Measurements from ENCODE around the gene RAB8A.
A peak's percentile ranks its signal among the peaks of the same experiment; 100 is the strongest.
"Not testable (repeated sequence)": the region's sequence is repeated elsewhere in the genome, so short reads cannot be mapped to it uniquely, and the experiment has no call there.

The RAB8A gene

DNA sequence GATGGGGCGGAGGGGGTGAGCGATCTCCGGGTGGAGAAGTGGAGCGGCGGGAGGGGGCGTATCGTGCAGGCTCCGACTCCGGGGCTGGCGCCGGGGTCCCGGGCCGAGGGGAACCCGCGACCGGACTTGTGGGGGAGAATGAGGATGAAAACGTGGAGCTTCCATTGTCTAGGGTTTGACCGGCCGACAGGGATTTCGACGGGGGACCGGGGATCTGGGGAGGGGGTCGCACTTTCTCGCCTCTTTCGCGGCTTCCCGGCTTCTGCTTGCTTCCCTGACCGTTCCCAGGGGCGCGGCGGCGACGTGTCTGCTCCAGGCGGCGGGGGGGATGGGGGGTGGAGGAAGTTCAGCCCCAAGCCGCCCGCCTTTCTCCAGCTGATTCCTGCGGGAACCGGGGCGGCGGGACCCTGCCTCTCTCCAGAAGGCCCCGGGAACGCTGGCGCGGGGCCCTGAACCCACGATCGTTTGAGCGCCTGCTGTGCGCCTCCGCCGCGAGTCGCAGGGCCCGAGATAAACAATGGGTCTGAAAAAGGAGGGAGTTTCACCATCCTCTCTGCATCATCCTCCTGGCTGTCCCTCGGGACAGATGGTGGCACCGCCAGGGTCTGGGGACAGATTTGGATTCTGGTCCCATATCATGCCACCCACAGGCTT is 34.6 kb upstream of the RAB8A start:
- CTCF ChIA-PET, result interaction anchor here (1.9 kb wide), 1 partner anchor 15 kb away, joined by 4 read pairs; no protein-coding TSS in a partner anchor
- peak; percentile 25 for DNase-seq (ENCODE audit: extremely low spot score)
- TF ChIP-seq L3MBTL2 (conservative IDR thresholded peaks at IDR 0.05) (peak; percentile 16; the same call in 1 of the 2 replicates), ZNF384 (IDR thresholded peaks at IDR 0.05) (no peak)
- POLR2A ChIA-PET, result interaction anchor here (1.7 to 2.2 kb wide), 2 partner anchors 34 to 41 kb away, joined by 4 to 11 read pairs; no protein-coding TSS in a partner anchor

DNA sequence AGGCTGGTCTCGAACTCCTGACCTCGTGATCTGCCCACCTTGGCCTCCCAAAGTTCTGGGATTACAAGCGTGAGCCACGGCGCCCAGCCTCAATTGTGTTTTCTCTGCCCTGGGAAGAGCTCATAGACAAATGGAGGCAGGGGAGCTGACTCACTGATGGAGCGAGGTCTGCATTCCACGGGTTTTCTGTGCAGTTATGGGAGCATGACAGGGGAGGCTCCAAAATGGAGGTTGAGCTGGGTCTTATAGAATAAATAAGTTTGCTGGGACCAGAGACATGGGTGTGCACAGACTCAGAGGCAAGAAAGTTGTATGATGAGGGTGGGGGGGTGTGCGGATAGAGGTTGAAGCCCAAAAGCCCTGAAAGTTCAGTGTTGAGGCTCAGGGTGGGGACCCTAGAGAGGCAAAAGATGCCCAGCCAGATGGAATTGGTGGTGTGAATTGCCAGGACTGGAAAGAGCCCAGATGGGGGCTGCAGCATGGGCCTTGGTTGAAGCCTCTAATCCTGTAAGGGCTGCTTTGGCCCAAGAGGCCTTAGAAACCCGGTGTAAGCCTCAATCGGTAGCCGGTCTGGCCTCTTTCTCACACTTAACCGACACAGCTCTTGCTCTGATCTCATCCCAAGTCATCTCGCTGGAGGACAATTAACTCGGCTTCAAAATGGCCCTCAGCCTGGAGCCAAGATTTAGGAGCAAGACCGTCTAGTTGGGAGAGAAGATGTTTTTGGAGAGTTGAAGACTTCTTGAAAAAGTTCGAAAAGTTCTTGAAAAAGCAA is 33.5 kb upstream of the RAB8A start:
- ChIA-PET POLR2A (interaction anchor here (1.0 kb wide), 1 partner anchor 33 kb away, joined by 4 read pairs; no protein-coding TSS in a partner anchor), CTCF (no interaction called here)
- DNase-seq (ENCODE audit: extremely low spot score), result no peak
- TF ChIP-seq L3MBTL2 (conservative IDR thresholded peaks at IDR 0.05) (no peak), ELF4 (IDR thresholded peaks at IDR 0.05) (no peak), ZNF384 (IDR thresholded peaks at IDR 0.05) (no peak), ARNT (IDR thresholded peaks at IDR 0.05) (no peak), CTBP1 (IDR thresholded peaks at IDR 0.05; ENCODE audit: borderline replicate concordance) (no peak)

DNA sequence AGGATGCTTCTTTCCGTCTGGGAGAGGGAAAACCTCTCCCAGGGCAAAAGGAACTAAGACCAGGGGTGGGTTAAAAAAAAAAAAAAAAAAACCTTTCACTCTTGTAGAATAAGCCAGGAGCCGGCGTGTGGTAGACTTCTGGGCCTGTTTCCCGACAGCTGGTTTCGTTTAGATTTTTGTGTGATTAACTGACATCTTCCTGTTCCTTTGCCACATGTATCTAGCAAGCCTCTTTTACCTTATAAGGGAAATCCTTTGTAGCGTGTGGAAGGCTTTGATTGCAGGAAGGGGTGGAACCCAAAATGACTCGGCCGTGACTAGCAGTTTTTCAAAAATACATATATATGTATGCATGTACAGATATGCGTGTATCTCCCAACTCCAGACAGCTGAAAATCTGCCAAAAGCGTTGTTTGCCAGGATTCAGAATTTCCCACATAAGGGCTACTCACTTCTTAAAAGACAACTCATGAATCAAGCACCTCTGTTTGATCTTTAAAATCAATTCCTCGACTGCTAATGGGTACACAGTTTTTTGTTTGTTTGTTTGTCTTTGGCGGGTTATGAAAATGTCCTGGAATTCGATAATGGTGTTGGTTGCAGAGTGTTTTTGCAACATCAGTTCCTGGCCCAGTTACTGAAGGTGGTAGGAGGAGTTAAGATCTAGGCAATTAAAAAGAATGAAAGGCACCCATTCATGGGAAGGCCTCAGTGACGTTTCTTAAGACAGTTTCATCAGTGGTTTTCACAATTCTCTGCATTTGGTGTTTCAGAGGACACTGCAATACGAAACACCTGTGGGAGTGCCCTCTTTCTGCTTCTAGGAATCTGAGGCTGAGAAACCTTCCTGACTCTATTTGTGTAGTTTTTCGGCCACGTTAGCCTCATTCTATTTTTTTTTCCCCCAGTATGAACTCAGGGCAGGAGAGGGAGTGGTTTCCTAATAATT is 32.7 kb upstream of the RAB8A start:
- TF ChIP-seq, protein P1, sequence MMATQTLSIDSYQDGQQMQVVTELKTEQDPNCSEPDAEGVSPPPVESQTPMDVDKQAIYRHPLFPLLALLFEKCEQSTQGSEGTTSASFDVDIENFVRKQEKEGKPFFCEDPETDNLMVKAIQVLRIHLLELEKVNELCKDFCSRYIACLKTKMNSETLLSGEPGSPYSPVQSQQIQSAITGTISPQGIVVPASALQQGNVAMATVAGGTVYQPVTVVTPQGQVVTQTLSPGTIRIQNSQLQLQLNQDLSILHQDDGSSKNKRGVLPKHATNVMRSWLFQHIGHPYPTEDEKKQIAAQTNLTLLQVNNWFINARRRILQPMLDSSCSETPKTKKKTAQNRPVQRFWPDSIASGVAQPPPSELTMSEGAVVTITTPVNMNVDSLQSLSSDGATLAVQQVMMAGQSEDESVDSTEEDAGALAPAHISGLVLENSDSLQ (IDR thresholded peaks at IDR 0.05), result peak; percentile 16; the same call in 1 of the 2 replicates
- no peak for TF ChIP-seq BHLHE40 (IDR thresholded peaks at IDR 0.05; ENCODE audit: borderline replicate concordance)
- DNase-seq (ENCODE audit: extremely low spot score), result peak; percentile 33
- ChIA-PET CTCF (no interaction called here), POLR2A (interaction anchor here (1.0 kb wide), 1 partner anchor 32 kb away, joined by 4 read pairs; no protein-coding TSS in a partner anchor)

DNA sequence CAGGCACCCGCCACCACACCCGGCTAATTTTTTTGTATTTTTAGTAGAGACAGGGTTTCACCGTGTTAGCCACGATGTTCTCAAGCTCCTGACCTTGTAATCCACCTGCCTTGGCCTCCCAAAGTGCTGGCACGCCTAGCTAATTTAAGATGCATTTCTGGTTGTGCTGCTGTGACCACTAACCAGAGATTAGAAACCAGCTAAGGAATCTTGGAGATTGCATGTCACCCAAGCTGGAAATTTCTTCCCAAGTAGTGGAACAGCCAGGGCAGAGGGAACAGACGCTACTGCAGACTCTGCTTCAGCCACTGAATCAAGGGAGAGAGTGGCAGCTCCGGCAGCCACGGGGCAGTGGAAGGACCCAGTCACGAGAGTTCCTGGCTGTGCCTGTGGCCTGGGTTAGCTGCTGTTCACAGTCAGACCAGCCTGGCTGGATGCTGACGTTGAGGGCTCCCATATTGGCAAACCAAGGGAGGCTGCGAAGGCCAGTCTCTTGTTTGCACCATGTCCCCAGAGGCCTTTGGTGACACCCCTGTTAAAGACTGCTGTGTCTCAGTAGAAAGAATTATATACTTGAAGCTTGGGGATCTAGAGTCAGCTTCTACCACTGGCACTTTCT is 27.5 kb upstream of the RAB8A start:
- ChIA-PET POLR2A (interaction anchor here (0.7 kb wide), 1 partner anchor 8 kb away, joined by 3 read pairs; the partner anchor contains the start of gene TPM4), CTCF (no interaction called here)
- no peak for TF ChIP-seq NFRKB (IDR thresholded peaks at IDR 0.05)
- DNase-seq (ENCODE audit: extremely low spot score), result no peak

DNA sequence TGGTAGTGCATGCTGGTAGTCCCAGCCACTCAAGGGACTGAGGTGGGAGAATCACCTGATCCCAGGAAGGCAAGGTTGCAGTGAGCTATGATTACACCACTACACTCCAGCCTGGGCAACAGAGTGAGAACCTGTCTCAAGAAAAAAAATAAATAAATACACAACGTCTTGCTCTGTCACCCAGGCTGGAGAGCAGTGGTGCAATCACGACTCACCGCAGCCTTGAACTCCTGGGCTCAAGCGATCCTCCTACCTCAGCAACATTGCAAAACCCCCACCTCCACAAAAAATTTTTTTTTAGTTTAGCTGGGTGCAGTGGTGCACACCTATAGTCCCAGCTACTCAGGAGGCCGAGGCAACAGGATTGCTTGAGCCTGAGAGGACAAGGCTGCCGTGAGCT is 26.6 kb upstream of the RAB8A start:
- DNase-seq (ENCODE audit: extremely low spot score), result no peak
- ChIA-PET CTCF (no interaction called here), POLR2A (no interaction called here)

DNA sequence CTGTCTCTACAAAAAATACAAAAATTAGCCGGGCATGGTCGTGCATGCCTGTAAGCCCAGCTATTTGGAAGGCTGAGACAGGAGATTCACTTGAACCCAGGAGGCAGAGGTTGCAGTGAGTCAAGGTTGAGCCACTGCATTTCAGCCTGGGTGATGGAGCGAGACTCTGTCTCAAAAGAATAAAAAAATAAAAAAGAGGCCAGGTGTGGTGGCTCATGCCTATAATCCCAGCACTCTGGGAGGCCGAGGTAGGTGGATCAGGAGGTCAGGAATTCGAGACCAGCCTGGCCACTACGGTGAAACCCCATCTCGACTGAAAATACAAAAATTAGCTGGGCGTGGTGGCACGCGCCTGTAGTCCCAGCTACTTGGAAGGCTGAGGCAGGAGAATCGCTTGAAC is 24.3 kb upstream of the RAB8A start:
- DNase-seq (ENCODE audit: extremely low spot score); CTCF ChIA-PET; POLR2A ChIA-PET: not testable (repeated sequence)

More for the DNA sequence above, 26.6 kb upstream of the RAB8A start:
- TF ChIP-seq BHLHE40 (IDR thresholded peaks at IDR 0.05; ENCODE audit: borderline replicate concordance) (no peak), ZNF384 (IDR thresholded peaks at IDR 0.05) (no peak), ARNT (IDR thresholded peaks at IDR 0.05) (no peak)

DNA sequence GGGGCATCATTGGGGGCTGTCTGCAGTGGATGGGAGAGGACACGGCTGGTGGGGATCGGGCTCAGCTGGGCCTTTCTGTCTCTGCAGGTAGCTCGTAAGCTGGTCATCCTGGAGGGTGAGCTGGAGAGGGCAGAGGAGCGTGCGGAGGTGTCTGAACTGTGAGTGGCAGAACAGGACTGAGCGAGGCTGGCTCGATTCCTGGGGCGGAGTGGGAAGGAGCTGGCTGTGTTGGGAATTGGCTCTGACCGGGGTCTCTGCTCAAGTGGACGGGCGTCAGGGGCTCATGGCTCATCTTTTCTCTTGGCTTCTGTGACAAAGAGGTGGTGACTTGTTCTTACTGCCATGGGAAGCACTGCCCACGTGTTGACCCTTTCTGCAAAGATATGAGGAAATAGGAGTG is 23.7 kb upstream of the RAB8A start:
- POLR2A ChIA-PET, result no interaction called here
- no peak for DNase-seq (ENCODE audit: extremely low spot score)
- TF ChIP-seq TARDBP (IDR thresholded peaks at IDR 0.05) (no peak), FOXM1 (IDR thresholded peaks at IDR 0.05; ENCODE audit: borderline replicate concordance) (no peak), SP1 (IDR thresholded peaks at IDR 0.05) (no peak), FOXK2 (IDR thresholded peaks at IDR 0.05) (no peak), FOXA1 (IDR thresholded peaks at IDR 0.05) (no peak), HDGF (IDR thresholded peaks at IDR 0.05; ENCODE audit: borderline replicate concordance) (no peak)
- CTCF ChIA-PET, result no interaction called here

DNA sequence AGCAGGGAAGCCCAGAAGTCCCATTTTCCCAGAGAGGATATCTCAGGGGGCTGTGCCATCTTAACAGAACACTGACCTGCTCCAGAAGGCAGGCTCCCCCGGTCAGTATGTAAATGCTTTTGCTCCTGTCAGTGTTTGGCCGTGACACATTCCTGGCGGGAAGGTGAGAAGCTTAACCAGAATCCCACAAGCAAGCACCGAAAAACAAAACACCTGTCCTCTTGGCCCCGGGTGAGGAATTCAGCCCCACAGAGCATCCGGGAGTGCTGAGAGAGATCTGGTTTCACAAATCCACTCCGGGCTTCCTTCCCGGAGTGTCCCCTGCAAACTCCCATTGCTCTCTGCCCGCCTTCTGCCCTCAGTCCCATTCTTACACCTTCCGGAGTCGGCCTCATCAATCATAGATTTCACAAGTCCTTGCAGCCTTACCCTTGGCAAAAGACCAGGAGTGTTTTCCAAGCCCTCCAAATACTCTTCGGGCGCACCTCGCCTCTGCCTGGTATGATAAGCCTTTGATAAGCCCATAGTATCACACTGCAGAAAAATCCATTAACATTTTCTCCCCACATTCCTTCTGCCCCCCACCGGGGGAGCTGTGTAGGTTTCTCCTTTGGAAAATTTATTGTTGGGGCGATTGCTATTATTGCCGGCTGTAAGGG is 23.2 kb upstream of the RAB8A start:
- ChIA-PET CTCF (interaction anchor here (0.8 kb wide), 1 partner anchor 17 kb away, joined by 4 read pairs; no protein-coding TSS in a partner anchor), POLR2A (no interaction called here)
- DNase-seq (ENCODE audit: extremely low spot score), result no peak
- no peak for TF ChIP-seq CTBP1 (IDR thresholded peaks at IDR 0.05; ENCODE audit: borderline replicate concordance)
- TF ChIP-seq L3MBTL2 (conservative IDR thresholded peaks at IDR 0.05), result no peak
- no peak for TF ChIP-seq LEF1 (IDR thresholded peaks at IDR 0.05; ENCODE audit: borderline replicate concordance)
- no peak for TF ChIP-seq ZNF384 (IDR thresholded peaks at IDR 0.05)
- TF ChIP-seq ELF4 (IDR thresholded peaks at IDR 0.05), result no peak
- TF ChIP-seq FOXK2 (IDR thresholded peaks at IDR 0.05), result no peak
- TF ChIP-seq BHLHE40 (IDR thresholded peaks at IDR 0.05; ENCODE audit: borderline replicate concordance), result no peak
- TF ChIP-seq, protein P1 (IDR thresholded peaks at IDR 0.05), result no peak
- no peak for TF ChIP-seq HDGF (IDR thresholded peaks at IDR 0.05; ENCODE audit: borderline replicate concordance)
- no peak for TF ChIP-seq SP1 (IDR thresholded peaks at IDR 0.05)
- TF ChIP-seq FOXA1 (IDR thresholded peaks at IDR 0.05), result no peak
- TF ChIP-seq ARNT (IDR thresholded peaks at IDR 0.05), result no peak
- no peak for TF ChIP-seq SUZ12 (IDR thresholded peaks at IDR 0.05)
- TF ChIP-seq NFRKB (IDR thresholded peaks at IDR 0.05), result no peak
- TF ChIP-seq FOXM1 (IDR thresholded peaks at IDR 0.05; ENCODE audit: borderline replicate concordance), result no peak
- TF ChIP-seq TARDBP (IDR thresholded peaks at IDR 0.05), result no peak

Measured in HEK293T (cell line).